GM12875 (cell line): ENCODE results near the gene TIGD4.

Experiments used
- H3K4me3 ChIP-seq: one replicate; pipeline ENCODE4 v1.5.1; 2011; ENCODE audit warnings: low read depth, low read length, control low read depth
- CTCF ChIP-seq: IDR thresholded peaks from 2 replicates; pipeline ENCODE4 v1.5.1; 2011; ENCODE audit warnings: low read depth, mild to moderate bottlenecking, control low read depth, inconsistent platforms, low read length, moderate library complexity, borderline replicate concordance; ENCODE audit not compliant: insufficient read depth

Gene TIGD4

GRCh38 chr4:152724494-152724893 is 55.0 kb downstream of the TIGD4 start:
- no peak for TF ChIP-seq CTCF
- no peak overlapping the region for H3K4me3 ChIP-seq

GRCh38 chr4:152723236-152723635 is 56.3 kb downstream of the TIGD4 start:
- no peak for TF ChIP-seq CTCF
- no peak overlapping the region for H3K4me3 ChIP-seq

GRCh38 chr4:152719801-152720556 is 59.6 kb downstream of the TIGD4 start:
- H3K4me3 ChIP-seq, result no peak overlapping the region
- no peak for TF ChIP-seq CTCF
